Activated CD4-positive, CD25-positive, alpha-beta regulatory T cell treated with anti-CD3 and anti-CD28 coated beads, Interleukin-2, amount 50 U/mL, for 72 hours (primary cell): ENCODE measurements around the gene TRIP6.

Experiments used
- DNase-seq: peaks from one replicate; pipeline ENCODE4 v3.0.0; 2021

The TRIP6 gene

GRCh38 chr7:100874577-100875355 is 7.6 kb downstream of the TRIP6 start, which contains the start of gene SRRT:
Gene SRRT, plus strand, starts transcription at chr7:100875103. Its CDS starts 488 bp downstream, at chr7:100875591.
- DNase-seq, result peak; percentile 99

DNA sequence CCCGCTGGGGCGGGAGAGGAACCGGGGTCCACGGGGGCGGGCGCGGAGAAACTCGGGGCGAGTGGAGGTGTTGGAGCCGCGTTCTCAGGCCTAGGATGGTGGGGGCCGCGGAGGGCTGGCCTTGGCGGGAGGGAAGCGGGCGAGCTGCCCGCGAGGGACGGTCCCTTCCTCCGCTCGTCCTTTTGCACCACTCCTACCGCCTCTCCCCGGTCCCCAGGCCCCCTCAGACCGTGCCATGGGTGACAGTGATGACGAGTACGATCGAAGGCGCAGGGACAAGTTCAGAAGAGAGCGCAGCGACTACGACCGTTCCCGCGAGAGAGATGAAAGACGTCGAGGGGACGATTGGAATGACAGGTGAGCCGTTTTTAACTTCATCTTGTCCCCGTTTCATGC is 8.2 kb downstream of the TRIP6 start:
- peak; percentile 62 for DNase-seq

GRCh38 chr7:100878013-100878412 is 10.8 kb downstream of the TRIP6 start:
- no peak for DNase-seq

- no peak for DNase-seq
Measured at GRCh38 chr7:100878685-100879084, 11.5 kb downstream of the TRIP6 start.

DNA sequence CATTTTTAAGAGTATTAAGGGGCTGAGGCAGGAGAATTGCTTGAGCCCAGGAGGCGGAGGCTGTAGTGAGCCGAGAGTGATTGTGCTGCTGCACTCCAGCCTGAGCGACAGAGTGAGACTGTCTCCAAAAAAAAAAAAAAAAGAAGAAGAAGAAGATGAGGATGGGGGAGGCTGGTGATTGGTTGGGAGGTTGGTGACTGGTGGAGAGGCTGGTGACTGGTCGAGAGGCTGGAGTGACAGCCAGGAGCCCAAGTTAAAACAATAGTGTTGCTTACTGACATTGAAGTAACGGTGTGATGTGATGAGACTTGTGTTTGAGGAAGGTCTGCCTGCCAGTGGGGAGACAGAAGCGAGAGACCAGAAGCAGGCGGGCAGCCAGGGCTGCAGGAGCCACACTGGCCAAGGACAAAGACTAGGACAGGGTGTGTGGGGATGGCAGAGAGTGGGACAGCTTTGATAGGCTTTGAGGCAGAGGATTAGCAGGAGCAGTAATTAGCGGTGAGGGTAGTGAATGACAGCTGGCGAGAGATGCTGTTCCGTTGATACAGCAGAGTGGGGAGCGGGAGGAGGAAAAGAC is 12.6 kb downstream of the TRIP6 start:
- no peak for DNase-seq

DNA sequence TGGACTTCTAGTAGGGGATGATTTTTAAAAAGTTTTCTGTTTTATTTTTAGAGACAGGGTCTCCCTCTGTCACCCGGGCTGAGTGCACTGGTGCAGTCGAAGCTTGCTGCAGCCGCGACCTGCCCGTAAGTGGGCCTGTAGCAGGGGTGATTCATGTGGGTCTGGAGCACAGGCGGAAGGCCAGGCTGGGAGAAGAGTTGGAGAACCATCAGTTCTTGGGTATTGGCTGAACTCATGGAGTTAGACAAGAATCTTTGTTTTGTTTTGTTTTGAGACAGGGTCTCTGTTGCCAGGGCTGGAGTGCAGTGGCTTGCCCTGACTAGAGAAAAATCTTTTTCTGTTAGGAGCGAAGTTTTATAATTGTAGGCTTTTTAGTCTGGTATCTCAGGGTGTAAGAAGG is 13.5 kb downstream of the TRIP6 start:
- no peak for DNase-seq

DNA sequence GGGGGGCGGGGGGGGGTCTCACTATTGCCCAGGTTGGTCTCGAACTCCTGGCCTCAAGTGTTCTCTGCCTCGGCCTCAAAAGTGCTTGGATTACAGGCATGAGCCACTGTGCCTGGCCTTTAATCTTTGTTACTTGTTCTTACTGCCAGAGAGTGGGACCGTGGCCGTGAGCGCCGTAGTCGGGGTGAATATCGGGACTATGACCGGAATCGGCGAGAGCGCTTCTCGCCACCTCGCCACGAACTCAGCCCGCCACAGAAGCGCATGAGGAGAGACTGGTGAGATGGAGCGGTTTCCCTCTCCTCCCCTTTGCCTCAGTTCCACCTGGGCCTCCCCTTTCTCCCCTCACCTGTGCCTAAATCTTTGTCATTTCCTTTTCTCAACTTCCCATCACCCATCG is 13.9 kb downstream of the TRIP6 start:
- no peak for DNase-seq

- DNase-seq, result no peak
Measured at GRCh38 chr7:100882201-100882600, 15.0 kb downstream of the TRIP6 start.

GRCh38 chr7:100882785-100883526 is 15.8 kb downstream of the TRIP6 start:
- no peak for DNase-seq

GRCh38 chr7:100884736-100885439 is 17.7 kb downstream of the TRIP6 start:
- DNase-seq, result no peak

- DNase-seq, result no peak
Measured at GRCh38 chr7:100885440-100886141, 18.4 kb downstream of the TRIP6 start.

GRCh38 chr7:100886142-100886935 is 19.2 kb downstream of the TRIP6 start:
- DNase-seq, result no peak

DNA sequence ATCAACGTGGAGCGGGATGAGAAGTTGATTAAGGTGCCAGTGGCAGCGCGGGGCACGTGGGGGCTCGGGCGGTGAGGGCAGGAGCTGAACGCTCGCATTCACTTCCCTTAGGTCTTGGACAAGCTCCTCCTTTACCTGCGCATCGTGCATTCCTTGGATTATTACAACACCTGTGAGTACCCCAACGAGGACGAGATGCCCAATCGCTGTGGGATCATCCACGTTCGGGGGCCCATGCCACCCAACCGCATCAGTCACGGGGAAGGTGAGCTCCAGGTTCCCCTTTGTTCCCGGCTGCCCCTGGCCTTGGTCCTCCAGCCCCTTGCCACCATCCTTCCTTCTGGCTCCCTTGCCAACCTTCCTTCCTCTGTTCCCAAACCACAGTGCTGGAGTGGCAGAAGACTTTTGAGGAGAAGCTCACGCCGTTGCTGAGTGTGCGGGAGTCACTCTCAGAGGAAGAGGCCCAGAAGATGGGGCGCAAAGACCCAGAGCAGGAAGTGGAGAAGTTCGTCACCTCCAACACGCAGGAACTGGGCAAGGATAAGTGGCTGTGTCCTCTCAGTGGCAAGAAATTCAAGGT is 19.8 kb downstream of the TRIP6 start:
- no peak for DNase-seq

GRCh38 chr7:100887516-100888290 is 20.5 kb downstream of the TRIP6 start:
- no peak for DNase-seq

DNA sequence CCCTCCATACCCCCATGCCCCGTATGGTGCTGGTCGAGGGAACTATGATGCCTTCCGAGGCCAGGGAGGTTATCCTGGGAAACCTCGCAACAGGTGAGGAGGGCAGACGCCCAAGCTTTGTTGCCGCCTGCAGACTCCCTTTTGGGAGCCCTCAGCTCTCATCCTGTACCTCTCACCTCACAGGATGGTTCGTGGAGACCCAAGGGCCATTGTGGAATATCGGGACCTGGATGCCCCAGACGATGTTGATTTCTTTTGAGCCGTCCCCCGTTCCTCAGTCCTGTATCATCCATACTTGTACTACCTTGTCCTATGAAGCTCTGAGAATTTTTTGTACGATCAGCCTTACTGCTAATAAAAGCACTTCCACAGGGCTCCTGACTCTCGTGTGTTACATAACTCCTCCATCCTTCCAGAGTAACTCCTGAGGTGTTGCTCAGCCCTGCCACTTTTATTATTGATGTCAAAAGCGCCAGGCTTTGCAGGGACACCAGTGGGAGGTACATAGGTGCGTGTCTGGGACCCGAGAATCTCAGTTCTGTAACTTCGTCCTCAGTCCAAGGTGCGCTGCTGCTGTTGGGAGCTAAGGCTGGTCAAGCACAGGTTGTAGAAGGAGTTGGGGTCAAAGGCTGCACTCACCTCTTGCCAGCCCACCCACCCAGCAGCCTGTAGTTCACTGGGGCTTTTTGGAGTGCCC is 21.3 kb downstream of the TRIP6 start:
- no peak for DNase-seq

GRCh38 chr7:100888988-100889750 is 22.0 kb downstream of the TRIP6 start, which contains the start of gene UFSP1:
Gene UFSP1, minus strand, starts transcription at chr7:100889715. Its CDS starts 444 bp downstream, at chr7:100889271.
- DNase-seq, result peak; percentile 40

DNA sequence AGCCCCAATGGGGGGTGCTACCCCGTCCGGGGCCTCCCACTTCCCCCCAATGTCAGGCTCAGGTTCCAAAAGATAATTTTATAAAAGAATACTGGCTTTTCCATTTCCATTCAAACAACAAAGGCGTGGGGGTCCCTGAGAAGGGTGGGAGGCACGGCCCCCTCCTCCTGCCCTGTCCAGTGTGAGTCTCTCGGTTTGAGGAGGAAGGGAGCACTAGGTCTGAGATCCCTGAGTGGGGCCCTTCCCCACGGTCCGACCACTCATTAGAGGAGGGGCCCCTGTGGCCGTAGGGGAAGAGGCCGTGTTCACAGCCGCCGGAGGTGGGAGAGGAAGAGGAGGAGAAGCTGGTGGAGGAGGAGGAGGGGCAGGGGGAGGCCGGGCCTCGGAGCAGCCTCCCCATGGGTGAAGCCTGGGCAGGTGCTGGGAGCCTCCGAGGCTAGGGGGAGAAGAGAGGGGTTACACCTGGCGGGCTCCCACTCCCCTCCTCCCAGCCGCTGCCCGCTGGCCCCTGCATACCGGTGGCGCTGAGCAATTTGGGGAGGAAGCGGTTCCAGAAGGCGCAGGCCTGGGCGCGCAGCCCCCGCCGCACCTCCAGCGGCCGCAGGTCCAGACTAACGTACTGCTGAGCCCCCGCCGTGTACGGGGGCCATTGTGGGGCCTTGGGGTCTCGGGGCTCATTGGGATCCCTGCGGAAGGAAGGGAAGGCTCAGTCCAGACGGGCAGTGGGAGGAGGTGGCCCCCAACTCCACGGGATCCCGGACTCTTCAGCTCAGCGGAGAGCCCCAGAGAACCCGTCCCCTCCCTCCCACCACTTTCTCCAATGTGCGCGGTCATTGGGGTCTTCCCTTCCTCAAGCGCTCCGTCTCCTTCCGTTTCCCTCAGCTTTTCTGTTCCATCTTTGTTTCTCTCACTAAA is 23.7 kb downstream of the TRIP6 start:
- no peak for DNase-seq
